Stimulated activated CD4-positive, alpha-beta T cell treated with anti-CD3 and anti-CD28 coated beads, Interleukin-1b, Interleukin-23, amount 100 ng/mL, for 1 hour (primary cell): ENCODE measurements around the gene SNAPIN.
A peak's percentile ranks its signal among the peaks of the same experiment; 100 is the strongest.

ENCODE experiments used
- DNase-seq, 2 donors: peaks; one replicate each; pipeline ENCODE4 v3.0.0-alpha.2; 2020; ENCODE audit warnings: low read depth in 2 of 2

SNAPIN gene

GRCh38 chr1:153658400-153659174 is at the start of gene SNAPIN:
Gene SNAPIN, plus strand, starts transcription at chr1:153658703. Its CDS starts 41 bp downstream, at chr1:153658744.
- peak; percentile 65 to 84 for DNase-seq

DNA sequence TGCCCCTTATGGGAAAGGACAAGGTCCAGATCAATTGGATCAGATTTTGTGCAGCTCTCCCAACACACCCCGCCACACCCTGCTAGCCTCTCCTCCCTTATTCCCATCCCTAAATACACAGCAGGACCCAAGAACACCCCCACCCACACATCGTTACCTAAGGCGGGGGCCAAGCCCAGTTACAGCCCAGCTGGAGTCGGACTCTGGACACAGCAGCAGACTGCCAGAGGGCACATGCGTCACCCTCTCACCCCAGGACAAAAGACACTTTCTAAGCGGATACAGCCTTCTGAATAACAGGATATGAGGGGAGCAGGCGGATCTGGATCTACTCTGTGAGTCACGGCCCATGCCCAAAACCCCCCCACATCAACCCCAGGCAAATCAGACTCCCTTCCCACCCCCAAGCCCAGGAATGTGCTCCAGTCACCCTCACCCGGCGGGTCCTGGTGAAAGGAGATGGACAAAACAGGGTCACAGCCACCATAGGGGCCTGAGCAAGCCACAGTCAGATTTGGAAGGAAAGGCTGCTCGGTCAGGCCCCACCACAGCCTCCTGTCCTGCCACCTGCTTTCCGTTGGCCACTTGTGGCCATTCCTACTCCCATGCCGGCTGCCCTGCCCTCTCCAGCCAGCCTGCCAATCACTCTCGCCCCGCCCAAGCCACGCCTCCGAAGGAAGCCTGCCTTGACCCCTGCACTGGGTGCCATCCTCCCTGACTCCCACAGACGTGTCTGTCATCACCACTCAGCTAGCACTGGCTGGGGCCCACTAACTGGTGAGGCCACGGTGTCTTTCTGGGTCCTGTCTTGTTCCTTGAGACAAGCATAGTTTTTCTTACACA is 49.5 kb upstream of the SNAPIN start:
- DNase-seq: no peak

GRCh38 chr1:153609585-153609907 is 49.0 kb upstream of the SNAPIN start:
- DNase-seq: no peak

DNA sequence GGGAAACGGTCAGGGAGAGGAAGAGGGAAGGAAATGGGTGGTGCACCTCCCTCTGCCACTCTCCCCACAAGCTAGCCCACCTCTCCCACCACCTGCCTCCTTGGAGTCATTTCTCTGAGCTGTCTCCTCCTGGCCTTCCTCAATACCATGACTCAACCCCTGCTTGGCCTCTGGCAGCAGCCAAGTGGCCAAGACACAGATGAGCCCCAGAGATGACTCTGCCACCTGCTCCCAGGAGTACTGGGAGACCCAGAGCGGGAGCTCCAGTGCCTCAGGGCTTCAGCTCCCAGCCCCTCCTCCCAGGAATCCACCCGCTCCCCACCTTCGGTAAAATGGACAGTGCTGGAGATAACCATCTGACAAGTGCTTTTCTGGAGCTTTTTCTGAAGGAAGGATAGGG is 48.2 kb upstream of the SNAPIN start:
- DNase-seq: no peak

GRCh38 chr1:153610811-153611301 is 47.6 kb upstream of the SNAPIN start:
- no peak for DNase-seq

- DNase-seq: no peak
Observed at GRCh38 chr1:153611356-153611755, 47.1 kb upstream of the SNAPIN start.

DNA sequence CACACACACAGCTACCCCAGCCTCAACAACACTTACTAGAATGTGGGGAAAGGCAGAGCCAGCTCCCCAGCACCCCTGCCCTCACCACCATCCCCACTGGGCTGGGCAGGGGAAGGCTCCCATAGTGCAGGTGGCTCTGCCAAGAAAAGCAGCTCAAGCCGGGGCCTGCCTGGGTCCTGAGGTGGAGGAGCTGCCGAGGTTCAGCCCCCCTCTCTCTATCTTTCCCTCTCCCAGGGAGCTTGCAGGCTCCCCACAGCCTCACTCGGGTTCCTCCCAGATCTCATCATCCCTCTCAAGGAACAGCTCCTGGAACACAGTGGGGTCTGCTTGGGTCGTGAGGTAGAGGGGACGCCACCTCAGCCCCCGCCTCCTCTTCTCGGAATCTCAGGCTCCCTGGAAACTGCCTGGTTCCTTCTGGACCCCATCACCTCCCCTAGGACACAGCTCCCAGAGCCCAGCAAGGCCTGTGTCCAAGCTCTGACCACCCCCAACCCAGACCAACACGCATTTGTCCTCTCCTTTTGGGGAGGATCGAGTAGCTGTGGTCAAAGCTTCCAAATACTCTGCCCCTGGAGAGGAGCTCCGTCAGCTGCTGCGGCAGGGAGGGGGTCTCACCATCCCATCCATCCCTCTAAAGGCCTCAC is 46.3 kb upstream of the SNAPIN start:
- DNase-seq: no peak

GRCh38 chr1:153612755-153613331 is 45.7 kb upstream of the SNAPIN start, which contains the start of gene S100A16:
Gene S100A16, minus strand, starts transcription at chr1:153613137. Its CDS starts 4,986 bp downstream, at chr1:153608151.
- no peak for DNase-seq

DNA sequence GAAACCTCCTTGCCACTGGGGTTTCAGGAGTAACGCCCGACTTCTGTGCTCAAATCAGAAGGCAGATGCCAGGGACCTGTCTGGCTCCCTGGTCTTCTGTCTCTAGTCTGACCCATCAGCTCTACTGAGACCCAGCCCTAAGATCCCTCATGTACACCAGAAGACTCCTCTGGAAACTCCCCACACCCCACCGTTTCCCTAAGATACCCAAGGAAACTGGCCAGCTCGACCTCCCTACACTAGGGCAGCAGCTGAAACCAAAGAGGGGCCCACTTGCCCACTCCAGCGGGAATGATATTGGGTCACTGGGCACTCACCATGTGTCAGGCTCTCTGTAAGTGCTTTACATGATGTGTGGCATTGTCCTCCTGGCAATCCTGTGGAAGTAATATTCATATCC is 45.1 kb upstream of the SNAPIN start:
- DNase-seq: no peak

DNA sequence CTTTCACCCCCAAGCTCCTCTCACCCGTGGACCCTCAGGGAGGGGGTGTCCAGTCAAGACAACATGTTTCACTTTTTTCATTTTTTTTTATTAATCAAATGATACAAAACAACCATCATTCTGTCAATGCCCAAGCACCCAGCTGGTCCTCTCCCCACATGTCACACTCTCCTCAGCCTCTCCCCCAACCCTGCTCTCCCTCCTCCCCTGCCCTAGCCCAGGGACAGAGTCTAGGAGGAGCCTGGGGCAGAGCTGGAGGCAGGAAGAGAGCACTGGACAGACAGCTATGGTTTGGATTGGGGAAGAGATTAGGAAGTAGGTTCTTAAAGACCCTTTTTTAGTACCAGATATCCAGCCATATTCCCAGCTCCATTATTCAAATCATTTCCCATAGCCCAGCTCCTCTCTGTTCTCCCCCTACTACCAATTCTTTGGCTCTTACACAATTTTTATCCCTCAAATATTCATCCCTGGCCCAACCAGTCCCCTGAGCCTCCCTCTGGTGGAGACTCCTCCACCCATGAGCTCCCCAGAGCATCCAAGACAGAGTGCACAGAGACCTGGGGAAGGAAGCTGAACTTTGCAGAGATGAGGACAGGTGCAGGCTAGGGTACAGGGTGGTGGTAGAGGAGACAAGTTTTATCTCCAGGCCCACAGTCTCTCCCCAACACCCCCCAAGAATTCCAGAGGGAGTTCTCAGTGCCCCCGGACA is 44.2 kb upstream of the SNAPIN start:
- no peak for DNase-seq

DNA sequence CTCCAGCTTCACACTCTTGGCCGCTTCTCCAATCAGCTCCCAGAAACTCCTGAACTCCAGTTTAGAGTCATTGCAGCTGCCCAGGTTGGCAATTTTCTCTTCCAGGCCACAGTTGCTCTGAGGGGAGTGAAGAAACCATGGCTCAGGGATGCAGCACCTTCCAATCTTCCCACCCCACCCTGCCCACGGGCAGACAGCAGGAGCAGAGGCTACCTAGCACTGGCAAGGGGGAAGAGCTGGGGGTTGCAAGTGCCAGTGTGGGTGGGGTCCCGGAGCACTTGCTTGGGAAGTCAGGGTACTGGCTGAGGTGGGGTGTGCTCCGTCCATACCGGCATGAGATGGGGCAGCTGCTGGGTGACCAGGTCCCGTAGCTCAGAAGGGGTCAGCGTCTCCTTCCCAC is 43.6 kb upstream of the SNAPIN start:
- no peak for DNase-seq

- DNase-seq: no peak
Observed at GRCh38 chr1:153615406-153615805, 43.1 kb upstream of the SNAPIN start.

GRCh38 chr1:153616144-153616916 is 42.2 kb upstream of the SNAPIN start, which contains the start of gene S100A14:
Gene S100A14, minus strand, starts transcription at chr1:153616325. Its CDS starts 467 bp downstream, at chr1:153615858.
- DNase-seq: no peak

DNA sequence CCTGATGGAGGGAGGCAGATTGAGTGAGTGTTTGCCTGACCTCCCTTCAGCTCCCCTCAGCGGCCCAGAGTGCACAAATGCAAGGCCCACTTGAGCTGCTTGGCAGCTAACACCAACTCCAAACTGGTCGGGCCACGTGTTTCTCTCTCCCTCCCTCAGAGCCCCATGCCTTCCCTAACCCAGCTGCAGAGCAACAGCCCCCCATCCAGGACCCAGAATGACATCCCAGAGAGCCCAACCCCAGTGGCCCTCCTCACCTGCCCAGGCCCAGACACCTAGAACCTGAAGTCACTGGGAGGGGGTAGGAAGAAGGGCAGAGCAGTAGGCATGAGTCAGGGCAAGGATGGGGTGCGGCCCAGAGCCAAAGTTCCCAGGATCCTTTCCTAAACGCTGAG is 41.6 kb upstream of the SNAPIN start:
- DNase-seq: no peak

DNA sequence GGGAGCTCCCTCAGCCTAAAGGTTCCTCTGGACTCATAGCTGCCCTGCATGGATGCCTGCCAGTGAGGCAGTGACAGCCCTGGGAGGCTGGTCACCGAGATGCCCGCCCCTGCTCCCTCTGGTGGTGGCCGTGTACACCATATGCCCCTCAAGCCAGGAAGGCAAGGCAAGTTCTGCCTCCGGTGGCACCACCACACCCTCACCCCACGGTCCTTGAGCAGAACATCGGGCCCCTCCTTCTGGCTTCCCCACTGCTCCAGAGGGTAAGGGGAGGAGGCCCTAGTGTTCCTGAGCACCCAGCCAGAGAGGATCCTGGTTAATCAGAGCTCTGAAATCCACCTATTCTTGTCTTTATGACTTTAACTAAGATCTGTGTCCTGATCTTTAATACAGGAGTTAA is 40.8 kb upstream of the SNAPIN start:
- peak in 1 of 2 donors; percentile 11 for DNase-seq

- no peak for DNase-seq
Observed at GRCh38 chr1:153619171-153619570, 39.3 kb upstream of the SNAPIN start.

GRCh38 chr1:153623101-153623500 is 35.4 kb upstream of the SNAPIN start:
- no peak for DNase-seq

- DNase-seq: no peak
Observed at GRCh38 chr1:153624965-153625611, 33.4 kb upstream of the SNAPIN start.

GRCh38 chr1:153626477-153626903 is 32.0 kb upstream of the SNAPIN start:
- no peak for DNase-seq
